H1 (cell line): ENCODE results near the gene SNX19. TPM values are rescaled to one million over a fixed set of nuclear protein-coding genes. Genes with fewer than 3 reads are reported as not detected.

Experiments
- CTCF ChIA-PET: fragments of 300-600 bp; sonication (Branson Sonifier 250); formaldehyde crosslinking; loops from one replicate; lab custom pipeline; 2021; ENCODE audit not compliant: partially characterized antibody; lab: Charles Lee
- POLR2A ChIA-PET: fragments of 300-600 bp; sonication (Branson Sonifier 250); formaldehyde crosslinking; loops from one replicate; lab custom pipeline; 2021; ENCODE audit warnings: inconsistent platforms; ENCODE audit not compliant: partially characterized antibody; lab: Charles Lee
- DNase-seq, 2 experiments: peaks; one replicate each; pipeline versions ENCODE4 v3.0.0 to v3.0.0-alpha.2; 2010 to 2022; ENCODE audit warnings: low spot score in 2 of 2, low read depth in 1 of 2, mixed read lengths in 1 of 2
- FAIRE-seq: peaks from 2 replicates; lab custom pipeline; 2011; peaks lifted over from hg19 to GRCh38; lab: Jason Lieb, UNC
- H2AFZ ChIP-seq: 2 replicates; pipeline ENCODE4 v1.8.1; 2012; ENCODE audit warnings: low read length, inconsistent platforms
- H2AK5ac ChIP-seq: 2 replicates; pipeline ENCODE4 v1.6.1; 2013; ENCODE audit warnings: low read depth, low read length
- H2BK120ac ChIP-seq: replicated peaks from 2 replicates; pipeline ENCODE3; 2013; ENCODE audit warnings: low read depth, low read length, inconsistent platforms
- H2BK12ac ChIP-seq: 2 replicates; pipeline ENCODE4 v1.6.1; 2013; ENCODE audit warnings: low read depth, low read length
- H2BK15ac ChIP-seq: 2 replicates; pipeline ENCODE4 v1.6.1; 2013; ENCODE audit warnings: low read length
- H2BK20ac ChIP-seq: 2 replicates; pipeline ENCODE4 v1.6.1; 2013; ENCODE audit warnings: low read length
- H2BK5ac ChIP-seq: 2 replicates; pipeline ENCODE4 v1.6.1; 2013; ENCODE audit warnings: low read depth, low read length
- H3K14ac ChIP-seq: 2 replicates; pipeline ENCODE4 v1.6.1; 2013; ENCODE audit warnings: inconsistent platforms; ENCODE audit not compliant: insufficient read length
- H3K18ac ChIP-seq: 2 replicates; pipeline ENCODE4 v1.6.1; 2013; ENCODE audit warnings: low read length; ENCODE audit errors: extremely low read depth
- H3K23ac ChIP-seq: 2 replicates; pipeline ENCODE4 v1.6.1; 2013; ENCODE audit warnings: inconsistent platforms; ENCODE audit not compliant: insufficient read length
- H3K23me2 ChIP-seq: 2 replicates; pipeline ENCODE4 v1.6.1; 2013; ENCODE audit warnings: low read depth, low read length
- H3K27ac ChIP-seq: 2 replicates; pipeline ENCODE4 v1.6.1; 2011; ENCODE audit warnings: low read depth, low read length, inconsistent platforms
- H3K27me3 ChIP-seq, 4 experiments: replicated peaks in 1 of 4; 1 replicate in 1 of 4; 2 replicates in 3 of 4; pipeline versions ENCODE4 v1.6.1 to v1.8.1; 2011 to 2013; ENCODE audit warnings: low read length in 3 of 4, mild to moderate bottlenecking in 3 of 4, inconsistent platforms in 2 of 4, mixed read lengths in 2 of 4, moderate library complexity in 1 of 4; ENCODE audit not compliant: control insufficient read depth in 3 of 4, insufficient read depth in 3 of 4; ENCODE audit errors: extremely low read depth in 1 of 4
- H3K36me3 ChIP-seq, 4 experiments: 2 replicates each; pipeline versions ENCODE4 v1.6.1 to v1.8.1; 2011 to 2013; ENCODE audit warnings: mild to moderate bottlenecking in 4 of 4, low read length in 3 of 4, moderate library complexity in 2 of 4, control low read depth in 1 of 4, inconsistent platforms in 1 of 4; ENCODE audit not compliant: insufficient read depth in 4 of 4, control insufficient read depth in 2 of 4
- H3K4ac ChIP-seq: replicated peaks from 2 replicates; pipeline ENCODE3; 2013; ENCODE audit warnings: low read length, low read depth, mixed read lengths, inconsistent platforms; ENCODE audit not compliant: insufficient read length
- H3K4me1 ChIP-seq, 4 experiments: replicated peaks in 1 of 4; 1 replicate in 1 of 4; 2 replicates in 3 of 4; pipeline versions ENCODE4 v1.6.1 to v1.8.1; 2011 to 2013; ENCODE audit warnings: low read length in 3 of 4, inconsistent platforms in 2 of 4, mixed read lengths in 1 of 4; ENCODE audit not compliant: insufficient read depth in 4 of 4, control insufficient read depth in 3 of 4
- H3K4me2 ChIP-seq, 2 experiments: 2 replicates each; pipeline versions ENCODE4 v1.6.1 to v1.8.1; 2011 to 2013; ENCODE audit warnings: low read depth in 2 of 2, low read length in 2 of 2, control low read depth in 1 of 2, inconsistent platforms in 1 of 2, mild to moderate bottlenecking in 1 of 2; ENCODE audit not compliant: insufficient read depth in 1 of 2
- H3K4me3 ChIP-seq, 4 experiments: fragments of 200-600, 300-600 bp in 1 of 4; sonication (generic), shearing (Covaris generic), sonication (Bioruptor Twin) in 1 of 4; 2 replicates each; pipeline versions ENCODE4 v1.5.1 to v1.8.1; 2011 to 2016; ENCODE audit warnings: low read length in 4 of 4, low read depth in 3 of 4, control low read depth in 2 of 4, inconsistent platforms in 2 of 4, mild to moderate bottlenecking in 2 of 4, mixed read lengths in 1 of 4, moderate library complexity in 1 of 4; ENCODE audit not compliant: insufficient read depth in 2 of 4; ENCODE audit errors: extremely low read depth in 1 of 4
- H3K56ac ChIP-seq: replicated peaks from 2 replicates; pipeline ENCODE3; 2013; ENCODE audit warnings: low read depth, mild to moderate bottlenecking, mixed read lengths, low read length, inconsistent platforms; ENCODE audit not compliant: insufficient read length
- H3K79me1 ChIP-seq: 2 replicates; pipeline ENCODE4 v1.6.1; 2013; ENCODE audit warnings: low read depth, low read length, control low read depth
- H3K79me2 ChIP-seq, 2 experiments: 2 replicates each; pipeline versions ENCODE4 v1.6.1 to v1.8.1; 2012 to 2013; ENCODE audit warnings: low read length in 2 of 2, mild to moderate bottlenecking in 2 of 2, inconsistent platforms in 1 of 2; ENCODE audit not compliant: insufficient read depth in 2 of 2, control insufficient read depth in 1 of 2
- H3K9ac ChIP-seq, 4 experiments: replicated peaks in 1 of 4; 1 replicate in 1 of 4; 2 replicates in 3 of 4; pipeline versions ENCODE4 v1.6.1 to v1.8.1; 2011 to 2013; ENCODE audit warnings: low read depth in 3 of 4, low read length in 3 of 4, control low read depth in 2 of 4, mild to moderate bottlenecking in 2 of 4, moderate library complexity in 2 of 4, inconsistent platforms in 1 of 4; ENCODE audit errors: extremely low read depth in 1 of 4
- H3K9me3 ChIP-seq, 2 experiments: 2 replicates each; pipeline versions ENCODE4 v1.6.1 to v1.8.1; 2012 to 2013; ENCODE audit warnings: mild to moderate bottlenecking in 2 of 2, moderate library complexity in 2 of 2, control low read depth in 1 of 2, inconsistent platforms in 1 of 2, low read depth in 1 of 2, low read length in 1 of 2, mixed read lengths in 1 of 2; ENCODE audit not compliant: insufficient read depth in 2 of 2
- H4K20me1 ChIP-seq, 2 experiments: replicated peaks in 1 of 2; 2 replicates each; pipeline versions ENCODE3 to v1.8.1; 2011 to 2013; ENCODE audit warnings: inconsistent platforms in 2 of 2, low read length in 2 of 2, mild to moderate bottlenecking in 1 of 2; ENCODE audit not compliant: insufficient read depth in 2 of 2, control insufficient read depth in 1 of 2
- H4K5ac ChIP-seq: 2 replicates; pipeline ENCODE4 v1.6.1; 2013; ENCODE audit warnings: low read length, low read depth, mixed read lengths, inconsistent platforms; ENCODE audit not compliant: insufficient read length
- H4K8ac ChIP-seq: 2 replicates; pipeline ENCODE4 v1.8.0; 2013; ENCODE audit warnings: mild to moderate bottlenecking, moderate library complexity, low read length, inconsistent platforms; ENCODE audit not compliant: insufficient read depth; ENCODE audit errors: extremely low read depth
- H4K91ac ChIP-seq: replicated peaks from 2 replicates; pipeline ENCODE3; 2013; ENCODE audit warnings: low read length, mixed read lengths, inconsistent platforms; ENCODE audit not compliant: insufficient read length
- SUZ12 ChIP-seq: fragments of 200-600 bp; sonication (generic); IDR thresholded peaks from 2 replicates; pipeline ENCODE4 v1.6.1; 2012; ENCODE audit warnings: mild to moderate bottlenecking, inconsistent platforms, low read length, moderate library complexity, mixed read lengths
- WGBS, 2 experiments: shearing (Covaris generic) in 1 of 2; methylation state at CpG; one replicate each; pipeline versions ENCODE4 v1.1.6 to v1.1.7; 2013 to 2015; ENCODE audit warnings: low lambda C conversion rate in 2 of 2, mixed read lengths in 2 of 2, inconsistent platforms in 1 of 2, low coverage in 1 of 2, missing lambda C conversion rate in 1 of 2; ENCODE audit not compliant: insufficient replicate concordance in 2 of 2, insufficient coverage in 1 of 2, insufficient read length in 1 of 2; ENCODE audit errors: extremely low coverage in 1 of 2, missing lambda C conversion rate in 1 of 2; 5-methylcytosine and 5-hydroxymethylcytosine counted together
- polyA plus RNA-seq, 7 experiments: library from polyadenylated mRNA; depleted of rRNA in 3 of 7; stranded (reverse) in 5 of 7; unstranded in 2 of 7; fragments of >200 nt in 5 of 7; fragments of 200-250 nt in 2 of 7; gene quantifications; 1 replicate in 5 of 7; 2 replicates in 1 of 7; 4 replicates in 1 of 7; pipeline versions ENCODE4 v1.2.1 to v1.2.3, GENCODE V29; 2011 to 2013; ENCODE audit warnings: missing spikeins in 2 of 7, mixed read lengths in 2 of 7
- total RNA-seq: library from RNA; stranded (reverse); fragmentation: NEBNext Ultra II Directional; extraction: Animal tissue kit (Norgen Biotek cat#: 25700); gene quantifications from 2 replicates; pipeline ENCODE4 v1.2.1, GENCODE V29; 2021
- TF ChIP-seq, protein P1 (sequence below): IDR thresholded peaks from 2 replicates; pipeline ENCODE4 v1.6.1; 2012; ENCODE audit warnings: inconsistent platforms

SNX19 gene
- total and polyA plus RNA-seq, 2 of the 8 experiments (the other 6 are each of a cell fraction or from before 2014, with no cell fraction given) = 15.0 to 25.2 TPM

DNA sequence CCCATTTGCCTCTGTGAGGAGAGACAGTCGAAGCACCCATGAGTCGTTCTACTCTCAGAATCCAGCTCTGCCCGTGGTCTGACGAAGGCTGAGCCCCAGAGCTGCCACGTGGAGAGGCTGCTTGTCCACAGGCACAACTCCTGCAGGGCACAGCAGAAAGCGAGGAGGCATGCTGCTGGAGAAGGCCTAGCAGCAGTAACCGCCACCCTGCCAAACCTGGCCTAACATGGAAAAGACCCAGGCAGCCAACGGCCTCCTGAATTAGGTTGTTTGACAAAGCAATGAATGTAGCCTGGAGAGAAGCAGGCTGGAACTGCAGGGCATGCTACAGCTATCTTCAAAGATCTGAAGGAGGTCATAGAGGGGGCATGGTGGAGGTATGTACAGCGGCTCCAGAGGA, 89.7 kb downstream of the SNX19 start:
- POLR2A ChIA-PET = no interaction called here
- TF ChIP-seq SUZ12 = no peak
- TF ChIP-seq, protein P1, sequence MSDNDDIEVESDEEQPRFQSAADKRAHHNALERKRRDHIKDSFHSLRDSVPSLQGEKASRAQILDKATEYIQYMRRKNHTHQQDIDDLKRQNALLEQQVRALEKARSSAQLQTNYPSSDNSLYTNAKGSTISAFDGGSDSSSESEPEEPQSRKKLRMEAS = no peak
- TF ChIP-seq, all 59 proteins: peak for 0
- no peak overlapping the region for H4K8ac ChIP-seq
- no peak overlapping the region for H3K14ac ChIP-seq
- no peaks in the 10 kb centered on the region for H3K79me1 ChIP-seq
- H2BK120ac ChIP-seq = peak overlapping the region; percentile 47
- no peak overlapping the region for H3K18ac ChIP-seq
- H3K9ac ChIP-seq = no peak overlapping the region
- WGBS, 2 experiments = 86% methylated on average over 9 of the region's 9 CpGs; no CpG with 5 or more reads in 1 of the 2 experiments
- H3K36me3 ChIP-seq = no peaks in the 10 kb centered on the region
- no peak overlapping the region for H3K56ac ChIP-seq
- H3K27me3 ChIP-seq = no peaks in the 10 kb centered on the region
- H3K23me2 ChIP-seq = no peaks in the 10 kb centered on the region
- no peak overlapping the region for H4K5ac ChIP-seq
- H4K91ac ChIP-seq = no peak overlapping the region
- no peak overlapping the region for H2AFZ ChIP-seq
- H3K4ac ChIP-seq = peak overlapping the region; percentile 34
- 0 out of 2 replicates have a peak overlapping the region, but pooled peaks have one; percentile 51 for H2BK12ac ChIP-seq
- 0 out of 2 replicates have a peak overlapping the region, but pooled peaks have one; percentile 0 for H2BK20ac ChIP-seq
- no peak overlapping the region for H2AK5ac ChIP-seq
- H2BK5ac ChIP-seq = peak overlapping the region; percentile 47; the same call in 1 of the 2 replicates
- H3K9me3 ChIP-seq = no peaks in the 10 kb centered on the region
- no peak overlapping the region for H3K4me3 ChIP-seq
- DNase-seq (no peak), FAIRE-seq (no peak)
- H3K27ac ChIP-seq = no peak overlapping the region
- H3K4me2 ChIP-seq = no peak overlapping the region
- peaks cover 0 to 9% (median under 1%) of the 10 kb centered on the region in 4 experiments; a peak in 3 of 7 replicates for H3K4me1 ChIP-seq
- no peaks in the 10 kb centered on the region for H3K79me2 ChIP-seq
- no peak overlapping the region for H3K23ac ChIP-seq
- CTCF ChIA-PET = interaction anchor here (0.8 to 6.2 kb wide), 14 partner anchors 12 to 393 kb away, joined by 3 to 65 read pairs (median 4); no protein-coding TSS in a partner anchor
- H2BK15ac ChIP-seq = no peak overlapping the region
- no peaks in the 10 kb centered on the region for H4K20me1 ChIP-seq
